Measurements from ENCODE around the gene EML6. TPM values are rescaled to one million over a fixed set of nuclear protein-coding genes. Genes with fewer than 3 reads are reported as not detected.
"Not testable (repeated sequence)": the region's sequence is repeated elsewhere in the genome, so short reads cannot be mapped to it uniquely, and the experiment has no call there.

EML6 gene
- total RNA-seq, 1 experiment from 2014 or later, result 0.34 TPM

DNA sequence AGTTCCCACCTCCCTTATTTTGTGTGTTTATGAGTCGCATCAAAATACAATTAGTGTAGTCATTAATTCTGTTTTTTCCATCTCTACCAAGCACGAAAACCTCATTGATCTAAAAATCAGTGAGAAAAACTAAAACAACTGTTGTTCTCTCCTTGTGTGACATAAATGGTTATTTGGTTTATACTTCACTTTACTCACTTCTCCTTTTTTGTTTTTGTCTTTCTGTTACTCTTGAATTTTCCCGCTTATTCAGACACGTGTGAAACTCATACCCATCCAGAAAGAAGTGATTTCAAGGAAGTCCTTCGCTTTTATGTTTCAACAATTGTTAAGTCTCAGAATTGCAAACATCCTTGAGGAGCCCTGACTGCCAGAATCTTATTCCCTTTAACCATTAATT is 121.6 kb downstream of the EML6 start:
- no peak for DNase-seq (ENCODE audit: low read depth)

DNA sequence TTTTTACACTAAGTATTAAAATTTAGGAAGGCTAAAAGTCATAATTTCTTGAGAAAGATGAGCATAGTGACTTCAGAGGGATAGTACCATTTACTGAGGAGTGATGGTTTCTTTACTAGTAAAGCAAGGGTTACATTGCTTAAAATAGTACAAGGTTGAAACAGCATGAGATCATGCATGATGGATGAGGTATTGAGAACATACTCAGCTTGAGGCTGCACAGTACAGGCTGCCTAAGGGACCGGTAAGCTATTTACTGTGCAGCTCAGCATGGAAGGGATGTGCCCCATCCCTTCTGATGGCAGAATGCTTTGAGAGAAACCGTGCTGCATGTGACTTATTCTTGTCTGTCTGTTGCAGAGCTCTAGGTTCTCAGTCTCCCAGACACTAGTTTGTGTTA is 122.1 kb downstream of the EML6 start:
- DNase-seq (ENCODE audit: low read depth), result no peak

DNA sequence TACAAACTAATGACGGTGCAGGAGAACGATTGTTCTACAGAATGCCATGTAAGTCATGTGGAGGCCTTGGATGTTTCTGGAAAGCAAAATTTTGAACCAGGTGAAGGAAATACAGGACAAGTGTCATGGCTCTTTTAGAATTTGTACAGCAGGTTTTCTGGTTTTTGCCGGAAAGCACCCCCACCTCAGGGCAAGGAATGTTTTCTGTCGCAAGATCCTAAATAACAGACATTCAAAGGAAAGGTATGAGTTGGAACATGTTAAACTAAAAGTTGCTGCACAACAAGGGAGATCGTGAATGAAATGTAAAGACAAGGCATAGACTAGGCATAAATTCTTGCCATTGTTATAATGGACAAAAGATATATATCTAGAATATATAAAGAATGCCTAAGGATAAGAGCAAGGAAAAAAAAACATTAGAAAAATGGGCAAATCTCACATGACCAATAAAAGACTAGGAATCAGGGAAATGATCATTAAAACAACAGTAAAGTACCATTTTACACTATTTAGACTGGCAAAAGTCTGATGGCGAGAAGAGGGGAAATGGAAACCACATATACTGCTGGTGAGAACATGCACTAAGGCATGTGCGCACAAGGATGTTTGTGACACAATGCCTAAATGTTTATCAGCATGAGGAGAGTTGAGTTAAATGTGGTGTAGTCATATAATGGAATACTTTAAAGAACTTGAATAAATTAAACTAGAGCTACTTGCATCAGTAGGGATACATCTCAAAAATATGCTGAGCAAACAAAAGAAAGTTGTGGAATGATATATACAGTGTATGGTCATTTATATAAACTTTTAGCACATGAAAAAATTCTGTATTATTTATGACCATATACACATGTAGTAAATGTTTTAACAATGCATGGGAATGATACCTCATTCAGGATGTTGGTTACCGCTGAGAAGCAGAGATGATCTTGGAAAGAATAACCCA is 127.0 kb downstream of the EML6 start:
- DNase-seq (ENCODE audit: low read depth), result no peak

DNA sequence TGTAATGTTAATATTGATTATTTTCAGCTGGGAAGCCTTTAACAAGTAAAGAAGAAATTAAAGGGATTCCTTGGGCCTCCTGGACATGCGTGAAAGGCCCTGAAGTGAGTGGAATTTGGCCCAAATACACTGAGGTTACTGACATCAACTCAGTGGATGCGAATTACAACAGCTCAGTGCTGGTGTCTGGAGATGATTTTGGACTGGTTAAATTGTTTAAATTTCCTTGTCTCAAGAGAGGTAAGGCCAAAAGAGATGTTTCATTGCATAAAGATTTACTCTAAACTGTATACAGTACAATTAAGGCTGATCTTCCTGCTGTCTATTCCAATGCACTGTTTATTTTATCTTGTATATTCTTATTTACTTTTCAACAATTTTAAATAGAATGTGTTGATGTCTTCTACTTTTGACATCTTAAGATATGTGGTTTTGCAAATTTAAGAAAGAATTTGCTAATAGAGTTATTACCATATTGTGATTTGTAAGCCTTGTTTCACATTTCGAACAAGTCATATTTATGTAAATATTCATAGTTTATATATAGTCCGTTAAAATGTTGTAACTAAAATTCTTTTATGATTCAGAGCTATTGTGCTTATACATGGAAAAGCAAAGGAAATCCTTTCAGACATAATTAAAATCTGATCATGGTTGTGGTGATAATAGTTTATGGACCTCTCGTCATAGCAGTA is 130.3 kb downstream of the EML6 start:
- DNase-seq (ENCODE audit: low read depth), result no peak

DNA sequence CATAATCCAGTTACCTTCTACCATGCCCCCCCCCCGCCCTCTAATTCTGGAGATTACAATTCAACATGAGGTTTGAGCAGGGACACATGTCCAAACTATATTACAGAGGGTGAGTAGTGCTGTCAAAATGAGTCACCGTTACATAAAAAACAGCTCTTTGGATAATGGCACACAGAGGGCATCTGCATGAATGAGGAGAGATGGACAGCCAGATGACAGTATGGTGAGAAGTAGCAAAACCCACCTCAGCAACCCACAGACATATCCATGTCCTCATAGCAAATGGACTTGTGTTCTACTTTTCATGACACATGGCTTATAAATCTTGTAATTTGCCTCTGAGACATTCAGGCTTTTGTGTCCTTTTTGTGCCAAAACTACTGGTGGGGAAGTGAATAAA is 132.0 kb downstream of the EML6 start:
- peak; percentile 85 for DNase-seq (ENCODE audit: low read depth)

DNA sequence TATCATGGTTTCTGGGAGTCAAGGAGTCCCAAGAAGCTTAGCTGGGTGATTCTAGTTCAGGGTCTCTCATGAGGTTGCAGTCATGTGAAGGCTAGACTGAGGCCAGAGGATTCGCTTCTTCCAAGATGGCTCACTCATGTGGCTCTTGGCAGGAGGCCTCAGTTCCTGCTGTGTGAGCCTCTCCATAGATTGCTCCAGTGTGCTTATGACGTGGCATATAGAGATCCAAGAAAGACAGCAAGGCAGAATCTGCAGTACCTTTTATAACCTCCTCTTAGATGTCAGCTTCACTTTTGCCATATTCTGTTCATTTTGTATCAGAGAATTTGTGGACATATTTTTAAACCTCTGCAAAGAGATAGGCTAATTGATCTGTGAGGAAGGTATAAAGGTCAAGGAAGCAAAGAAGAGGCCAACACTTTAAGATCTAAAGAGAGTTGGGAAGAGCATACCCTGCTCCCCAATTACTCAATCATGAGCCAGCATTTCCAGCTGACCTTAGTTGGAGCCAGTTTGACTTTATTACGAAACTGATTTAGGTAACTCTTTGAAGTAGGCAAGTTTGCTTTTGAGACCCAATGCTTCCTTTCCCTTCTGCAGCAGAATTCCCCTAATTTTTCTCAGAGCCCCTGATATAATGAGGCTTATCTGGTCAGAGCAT is 134.7 kb downstream of the EML6 start:
- no peak for DNase-seq (ENCODE audit: low read depth)

DNA sequence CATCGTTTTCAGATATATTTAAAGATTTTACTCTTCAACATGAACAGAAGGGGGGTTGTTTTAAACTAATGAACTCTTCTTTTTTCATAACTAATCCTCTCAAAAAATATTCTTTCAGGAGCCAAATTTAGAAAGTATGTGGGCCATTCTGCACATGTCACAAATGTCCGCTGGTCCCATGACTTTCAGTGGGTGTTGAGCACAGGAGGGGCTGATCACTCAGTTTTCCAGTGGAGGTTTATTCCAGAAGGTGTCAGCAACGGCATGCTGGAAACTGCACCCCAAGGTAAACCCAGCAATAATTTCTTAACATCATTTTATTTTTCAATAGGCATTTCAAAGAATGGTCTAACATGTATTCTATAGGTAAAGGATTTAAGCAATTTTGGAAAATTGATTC is 136.0 kb downstream of the EML6 start:
- DNase-seq (ENCODE audit: low read depth), result no peak

DNA sequence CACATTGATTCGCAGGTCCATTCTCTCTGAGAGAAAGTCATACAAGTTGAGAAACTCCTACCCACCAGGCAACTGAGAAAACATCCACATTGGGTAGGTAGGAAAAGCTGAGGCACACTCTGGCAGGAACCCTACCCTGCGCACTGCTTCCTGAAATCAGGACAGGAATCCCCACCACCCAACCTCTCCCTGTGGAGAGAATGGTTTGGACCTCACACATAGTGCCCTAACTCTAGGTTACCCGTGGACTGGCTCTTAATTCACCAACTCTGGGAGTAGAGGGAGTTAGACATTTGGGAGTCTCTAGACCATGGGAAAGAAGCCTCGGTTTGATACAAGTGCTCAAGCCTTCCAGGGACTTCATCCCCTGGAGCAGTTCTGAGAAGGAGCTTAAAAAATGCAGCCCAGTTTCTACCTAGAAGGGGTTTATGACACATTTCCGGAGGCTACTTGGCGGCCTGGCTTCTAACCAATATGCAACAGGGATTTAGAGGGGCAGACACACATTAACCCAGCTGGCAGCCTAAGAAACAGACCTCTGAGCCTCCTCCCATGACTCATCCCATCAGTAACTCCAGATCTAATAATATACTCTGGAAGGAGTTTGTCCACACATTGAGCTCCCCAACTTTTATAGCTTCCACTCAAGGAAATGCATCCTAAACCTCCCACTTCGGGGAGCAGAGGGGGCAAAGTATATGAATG is 136.7 kb downstream of the EML6 start:
- DNase-seq (ENCODE audit: low read depth), result peak; percentile 95

DNA sequence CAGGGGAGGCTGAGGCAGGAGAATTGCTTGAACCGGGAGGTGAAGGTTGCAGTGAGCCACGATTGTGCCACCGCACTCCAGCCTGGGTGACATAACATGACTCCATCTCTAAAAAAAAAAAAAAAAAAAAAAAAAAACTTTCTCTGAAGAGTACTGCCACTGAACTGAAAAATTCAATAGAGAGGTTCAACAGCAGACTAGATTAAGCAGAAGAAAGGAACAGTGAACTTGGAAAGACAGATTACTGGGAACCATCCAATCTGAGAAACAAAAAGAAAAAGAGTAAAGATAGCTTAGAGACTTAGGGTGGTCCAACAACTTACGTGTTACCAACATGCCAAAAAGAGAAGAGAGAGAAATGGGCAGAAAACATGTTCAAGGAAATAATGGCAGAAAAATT is 138.8 kb downstream of the EML6 start:
- DNase-seq (ENCODE audit: low read depth), result no peak

DNA sequence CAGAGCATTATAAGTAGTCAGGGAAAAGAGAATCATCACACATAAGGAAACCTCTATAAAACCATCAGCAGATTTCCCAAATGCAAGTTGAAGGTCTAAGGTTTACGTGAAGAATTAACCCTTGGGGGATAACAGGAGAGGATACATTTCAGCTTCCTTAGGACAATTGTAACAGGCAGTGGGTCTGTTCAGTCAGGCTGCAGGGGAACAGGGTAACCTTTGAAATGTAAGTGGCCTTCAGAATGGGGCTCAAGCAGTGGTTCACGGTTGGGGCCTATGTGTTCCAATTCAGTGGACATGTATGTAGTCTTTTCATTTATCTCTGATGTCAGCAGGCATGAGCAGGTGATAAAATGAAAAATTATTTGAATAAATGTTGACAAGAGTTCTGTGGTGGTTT is 139.3 kb downstream of the EML6 start:
- DNase-seq (ENCODE audit: low read depth), result no peak

DNA sequence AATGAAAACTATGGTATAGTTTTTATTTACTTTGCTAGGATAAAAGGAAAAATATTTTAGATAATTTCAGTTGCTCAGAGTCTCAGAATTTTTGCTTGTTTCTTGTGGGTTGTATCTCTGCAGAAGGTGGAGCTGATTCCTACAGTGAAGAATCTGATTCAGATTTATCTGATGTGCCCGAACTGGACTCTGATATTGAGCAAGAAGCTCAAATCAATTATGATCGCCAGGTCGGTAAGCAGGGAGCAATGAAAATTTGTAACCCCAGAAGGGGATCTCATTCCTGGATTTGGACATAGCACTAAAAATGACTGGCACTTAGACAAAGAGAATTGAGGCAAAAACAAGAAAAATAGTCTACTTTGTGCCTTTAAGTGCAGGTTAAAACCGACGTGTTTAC is 140.2 kb downstream of the EML6 start:
- no peak for DNase-seq (ENCODE audit: low read depth)

DNA sequence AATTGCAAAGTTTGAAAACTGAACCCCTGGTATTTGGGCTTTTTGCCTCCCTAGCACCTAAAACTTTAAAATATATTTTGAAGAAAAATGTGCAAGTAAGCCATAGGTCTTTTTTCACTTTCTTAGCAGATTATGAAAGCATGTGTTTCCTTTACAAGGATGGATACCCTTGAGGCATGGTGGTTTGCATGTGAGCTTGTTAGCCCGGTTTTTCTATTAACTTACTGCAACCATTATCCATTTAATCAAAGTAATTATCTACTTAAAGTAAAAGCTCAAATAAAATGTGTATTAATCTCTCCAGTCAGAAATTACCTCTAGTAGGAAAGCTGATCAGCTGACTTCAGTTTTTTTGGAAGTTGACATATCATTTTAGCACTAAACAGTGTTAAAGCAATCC is 140.6 kb downstream of the EML6 start:
- no peak for DNase-seq (ENCODE audit: low read depth)

DNA sequence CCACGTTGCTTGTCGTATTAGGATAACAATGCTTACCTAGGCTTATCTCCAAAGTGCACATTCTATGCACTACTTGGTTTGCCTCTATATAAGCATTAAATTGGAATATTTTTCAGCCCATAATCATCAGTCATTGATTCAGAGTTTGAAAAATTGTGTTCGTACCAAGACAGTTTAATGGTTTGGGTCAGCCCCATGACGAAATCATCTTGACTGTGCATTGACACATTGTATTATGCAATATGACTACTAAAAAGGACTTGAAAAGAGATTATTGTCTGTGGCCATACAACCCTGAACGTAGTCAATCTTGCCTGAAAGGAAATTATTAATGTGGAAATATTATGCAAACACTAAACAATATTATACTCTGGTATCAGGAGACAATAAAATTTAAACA is 141.3 kb downstream of the EML6 start:
- DNase-seq (ENCODE audit: low read depth), result no peak

DNA sequence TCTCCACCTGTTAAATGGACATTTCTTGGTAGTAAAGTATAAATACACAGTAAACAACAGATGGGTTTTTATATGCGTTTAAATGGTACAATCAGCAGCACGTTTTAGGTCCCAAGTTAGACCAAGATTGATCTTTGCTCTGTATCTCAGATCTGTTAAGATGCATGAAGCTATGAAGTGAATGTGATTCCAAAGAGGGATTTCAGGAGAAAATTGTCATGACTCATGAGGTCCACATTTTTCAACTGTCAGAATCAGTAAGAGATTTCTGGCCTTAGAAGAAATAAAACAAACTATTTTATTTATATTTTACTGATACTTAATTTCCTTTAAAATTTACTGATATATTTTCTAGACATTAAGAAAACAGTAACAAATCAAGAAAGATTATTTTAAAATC is 142.7 kb downstream of the EML6 start:
- DNase-seq (ENCODE audit: low read depth), result no peak

DNA sequence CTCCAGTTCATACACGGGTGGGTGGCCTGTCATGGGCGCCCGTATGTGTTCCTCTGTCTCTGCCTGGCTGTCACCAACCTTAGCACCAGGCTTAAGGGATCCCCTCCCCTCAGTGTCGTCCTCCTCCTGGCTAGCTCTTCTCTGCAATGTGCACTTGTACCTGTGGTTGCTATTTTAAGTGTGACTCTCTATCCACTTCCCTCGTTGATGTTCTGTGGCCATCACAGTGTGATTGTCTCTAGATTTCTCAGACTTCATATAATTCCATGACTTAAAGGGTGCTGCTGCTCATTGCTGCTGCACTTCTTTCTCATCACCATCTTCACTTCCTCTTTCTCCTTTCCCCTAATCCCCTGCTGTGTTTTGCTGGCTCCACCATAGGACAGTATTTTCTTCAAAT is 143.4 kb downstream of the EML6 start:
- no peak for DNase-seq (ENCODE audit: low read depth)

DNA sequence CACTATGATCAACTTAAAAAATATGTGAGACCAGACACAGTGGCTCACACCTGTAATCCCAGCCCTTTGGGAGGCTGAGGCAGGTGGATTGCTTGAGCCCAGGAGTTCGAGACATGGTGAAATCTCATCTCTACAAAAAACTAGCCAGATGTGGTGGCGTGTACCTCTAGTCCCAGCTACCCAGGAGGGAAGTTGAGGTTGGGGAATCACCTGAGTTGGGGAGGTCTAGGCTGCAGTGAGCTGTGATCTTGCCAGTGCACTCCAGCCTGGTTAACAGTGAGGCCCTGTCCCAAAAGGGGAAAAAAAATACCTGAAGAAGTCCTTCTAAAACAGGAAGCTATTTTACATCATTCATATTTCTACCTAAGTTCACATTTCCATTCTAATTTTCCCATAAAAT is 144.0 kb downstream of the EML6 start:
- DNase-seq (ENCODE audit: low read depth), result no peak

DNA sequence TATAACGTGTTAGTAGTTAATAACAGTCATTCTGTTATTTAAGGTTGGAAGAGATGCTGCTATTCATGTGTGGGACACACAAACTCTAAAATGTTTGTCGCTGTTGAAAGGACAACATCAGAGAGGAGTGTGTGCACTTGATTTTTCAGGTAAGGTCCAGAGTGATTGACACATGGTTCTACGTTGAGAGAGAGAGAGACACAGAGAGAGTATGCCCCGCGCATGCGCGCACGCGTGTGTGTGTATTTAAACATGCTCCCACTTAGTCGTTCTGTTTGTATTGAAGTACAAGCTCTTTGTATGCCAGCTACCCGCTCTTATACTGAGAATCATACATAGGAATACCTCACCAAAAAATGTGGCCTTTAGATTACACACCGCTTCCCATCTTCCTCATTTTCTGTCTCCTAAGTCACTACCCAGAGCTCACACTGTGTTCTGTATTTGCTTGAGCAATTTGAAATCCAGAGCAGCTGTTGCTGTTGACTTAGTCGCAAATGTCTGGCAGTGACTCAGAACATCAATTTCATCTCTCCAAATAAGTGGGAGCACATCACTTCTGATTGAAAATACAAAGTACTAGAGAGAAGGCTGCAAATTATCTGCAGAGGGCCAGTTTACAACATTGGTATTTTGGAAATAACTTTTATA is 148.1 kb downstream of the EML6 start:
- DNase-seq (ENCODE audit: low read depth), result peak; percentile 96

DNA sequence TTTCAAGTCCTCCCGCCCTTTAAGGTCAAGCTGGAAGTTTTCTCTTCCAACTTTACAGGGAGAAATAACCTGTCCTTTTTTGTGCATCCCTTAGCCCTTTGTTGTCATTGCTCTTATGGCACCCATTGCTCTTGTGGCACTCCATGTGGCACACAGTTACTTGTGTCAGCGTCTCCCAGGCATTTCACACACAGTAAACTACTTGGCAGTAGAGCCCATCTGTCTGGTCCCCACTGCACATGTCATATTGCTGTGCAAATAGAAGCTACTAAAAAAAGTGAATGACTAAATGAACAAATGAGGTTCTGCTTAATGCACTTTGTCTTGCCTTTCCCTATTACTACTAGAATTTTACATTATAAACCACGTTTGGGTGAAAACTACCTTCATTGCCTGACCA is 149.3 kb downstream of the EML6 start:
- no peak for DNase-seq (ENCODE audit: low read depth)

DNA sequence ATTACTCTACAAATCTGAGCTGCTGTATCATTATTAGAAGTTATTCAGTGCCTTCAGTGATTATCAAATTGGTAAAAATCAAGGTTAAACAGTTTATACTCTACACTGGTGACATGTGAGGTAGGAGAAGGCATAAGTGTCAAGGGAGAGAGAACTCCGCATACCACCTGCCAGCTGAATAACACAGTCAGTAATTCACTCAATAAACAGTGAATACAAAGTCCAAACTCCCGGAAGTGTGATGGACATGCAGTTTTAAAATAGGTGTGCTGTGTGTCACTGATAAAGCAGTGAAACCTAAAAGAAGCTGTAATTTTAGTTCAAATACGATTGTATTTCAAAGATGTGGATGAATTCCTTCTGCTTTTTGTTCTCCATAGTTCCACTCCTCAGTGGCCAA is 149.8 kb downstream of the EML6 start:
- not testable (repeated sequence) for DNase-seq (ENCODE audit: low read depth)

DNA sequence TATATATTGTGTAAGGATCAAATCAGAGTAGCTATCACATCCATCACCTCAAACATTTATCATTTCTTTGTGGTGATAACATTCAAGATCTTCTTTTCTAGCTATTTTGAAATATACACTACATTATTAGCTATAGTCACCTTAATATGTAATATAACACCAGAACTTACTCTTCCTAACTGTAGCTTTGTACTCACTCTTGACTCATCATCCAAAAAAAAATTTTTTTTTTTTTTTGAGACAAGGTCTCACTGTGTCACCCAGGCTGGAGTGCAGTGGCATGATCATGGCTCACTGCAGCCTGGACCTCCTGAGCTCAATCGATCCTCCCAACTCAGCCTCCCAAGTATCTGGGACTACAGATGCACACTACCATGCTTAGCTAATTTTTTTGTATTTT is 153.3 kb downstream of the EML6 start:
- no peak for DNase-seq (ENCODE audit: low read depth)

DNA sequence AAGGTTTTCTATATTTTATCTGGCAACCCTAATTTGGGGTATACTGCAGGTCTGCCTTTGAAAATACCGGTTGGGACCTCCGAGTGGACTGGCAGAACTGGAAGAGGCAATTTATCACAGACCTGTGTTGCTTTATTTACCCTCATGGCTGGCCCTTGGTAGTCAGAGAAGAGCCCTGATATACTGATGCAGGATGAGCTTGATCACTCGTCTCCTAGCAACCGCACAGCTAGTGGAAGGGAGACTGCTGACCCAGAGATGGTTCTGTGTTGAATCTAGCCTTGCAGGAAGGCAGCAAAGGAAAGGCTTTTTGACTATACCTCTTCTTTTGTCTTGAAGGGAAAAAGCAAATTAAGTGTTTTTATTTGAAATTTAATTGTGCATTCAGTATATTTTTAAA is 154.7 kb downstream of the EML6 start:
- no peak for DNase-seq (ENCODE audit: low read depth)
